Germinal center (tissue), 1 donor: ENCODE results near the gene OXSR1.
"Not testable (repeated sequence)": the region's sequence is repeated elsewhere in the genome, so short reads cannot be mapped to it uniquely, and the experiment has no call there.

ENCODE experiments used
- DNase-seq: peaks from one replicate; pipeline ENCODE4 v3.0.0; 2012; ENCODE audit warnings: mixed read lengths, low spot score

OXSR1 gene

DNA sequence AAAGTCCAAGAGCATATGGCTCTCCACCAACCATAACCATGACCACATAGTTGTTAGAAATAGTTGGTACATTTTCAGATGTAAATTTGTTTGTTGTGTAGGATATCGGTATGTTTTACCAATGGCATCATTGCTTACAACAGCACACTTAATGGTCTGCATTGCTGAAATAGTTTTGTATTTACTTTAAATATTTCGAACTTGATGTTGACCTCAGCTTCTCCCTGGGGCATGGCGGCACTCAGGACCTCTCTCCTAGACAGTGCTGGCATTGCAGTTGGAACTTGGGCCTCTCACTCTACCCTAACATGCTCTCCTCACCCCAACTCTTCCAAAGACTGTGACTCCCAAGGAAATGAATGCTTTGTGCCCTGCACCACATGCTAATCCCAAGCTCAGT lies 105.3 kb downstream of the OXSR1 start:
- no peak for DNase-seq

DNA sequence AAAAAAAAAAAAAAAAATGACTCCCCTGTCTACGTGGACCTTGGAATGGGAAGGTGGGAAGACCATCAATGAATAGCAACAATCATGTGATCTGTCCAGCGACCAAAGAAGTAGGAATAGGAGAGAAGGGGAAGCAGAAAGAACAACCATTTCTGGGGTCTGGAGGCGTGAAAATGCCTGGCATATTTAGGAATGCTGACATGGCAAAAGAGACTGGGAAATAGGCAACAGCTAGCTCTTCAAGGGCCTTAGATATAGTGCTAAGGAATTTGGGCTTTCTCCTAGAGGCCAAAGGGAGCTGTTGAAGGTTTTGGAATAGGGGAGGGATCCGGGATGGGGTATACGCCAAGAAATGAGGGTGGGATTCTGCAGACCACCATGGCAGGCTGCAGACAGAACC lies 106.2 kb downstream of the OXSR1 start:
- no peak for DNase-seq

DNA sequence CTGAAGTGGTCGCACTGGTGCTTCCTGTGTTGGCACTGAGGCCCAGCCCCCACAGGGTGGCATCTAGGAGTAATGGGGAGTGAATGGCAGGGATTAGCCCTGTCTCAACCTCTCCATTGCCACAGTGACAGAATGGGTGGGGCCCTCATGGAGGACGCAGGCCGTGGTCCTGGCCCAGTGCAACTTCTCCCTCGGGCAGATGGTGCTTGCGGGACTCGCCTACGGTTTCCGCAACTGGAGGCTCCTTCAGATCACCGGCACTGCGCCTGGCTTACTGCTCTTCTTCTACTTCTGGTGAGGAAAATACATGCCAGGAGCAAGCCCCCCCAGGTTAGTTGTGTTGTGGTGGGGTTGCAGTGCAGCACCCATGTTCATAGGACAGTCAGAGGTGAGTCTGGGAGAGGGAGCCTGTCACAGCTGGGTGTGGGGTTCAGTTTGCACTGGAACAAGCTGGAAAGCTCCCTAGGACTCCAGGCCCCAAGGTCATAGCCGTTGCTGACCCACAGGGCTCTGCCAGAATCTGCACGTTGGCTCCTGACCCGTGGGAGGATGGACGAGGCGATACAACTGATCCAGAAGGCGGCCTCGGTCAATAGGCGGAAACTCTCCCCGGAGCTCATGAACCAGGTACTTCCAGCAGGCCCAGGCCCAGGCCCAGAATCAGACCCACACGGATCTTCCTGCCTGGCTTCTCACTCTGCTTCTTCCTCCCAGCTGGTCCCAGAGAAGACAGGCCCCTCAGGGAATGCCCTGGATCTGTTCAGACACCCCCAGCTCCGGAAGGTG lies 109.7 kb downstream of the OXSR1 start:
- no peak for DNase-seq

DNA sequence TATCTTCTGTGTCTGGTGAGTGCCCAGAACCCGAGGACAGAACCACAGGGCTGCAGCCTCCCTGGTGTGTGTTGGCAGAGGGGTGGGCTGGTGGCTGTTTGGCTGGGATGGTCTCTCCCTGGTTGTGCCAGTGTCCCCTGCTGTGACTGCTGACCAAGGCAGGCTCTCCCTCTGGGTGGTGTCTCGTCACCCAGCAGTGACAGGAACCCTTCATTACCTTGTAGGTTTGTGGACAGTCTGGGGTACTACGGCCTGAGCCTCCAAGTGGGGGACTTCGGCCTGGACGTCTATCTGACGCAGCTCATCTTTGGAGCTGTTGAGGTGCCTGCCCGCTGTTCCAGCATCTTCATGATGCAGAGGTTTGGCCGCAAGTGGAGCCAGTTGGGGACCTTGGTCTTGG lies 110.3 kb downstream of the OXSR1 start:
- no peak for DNase-seq

DNA sequence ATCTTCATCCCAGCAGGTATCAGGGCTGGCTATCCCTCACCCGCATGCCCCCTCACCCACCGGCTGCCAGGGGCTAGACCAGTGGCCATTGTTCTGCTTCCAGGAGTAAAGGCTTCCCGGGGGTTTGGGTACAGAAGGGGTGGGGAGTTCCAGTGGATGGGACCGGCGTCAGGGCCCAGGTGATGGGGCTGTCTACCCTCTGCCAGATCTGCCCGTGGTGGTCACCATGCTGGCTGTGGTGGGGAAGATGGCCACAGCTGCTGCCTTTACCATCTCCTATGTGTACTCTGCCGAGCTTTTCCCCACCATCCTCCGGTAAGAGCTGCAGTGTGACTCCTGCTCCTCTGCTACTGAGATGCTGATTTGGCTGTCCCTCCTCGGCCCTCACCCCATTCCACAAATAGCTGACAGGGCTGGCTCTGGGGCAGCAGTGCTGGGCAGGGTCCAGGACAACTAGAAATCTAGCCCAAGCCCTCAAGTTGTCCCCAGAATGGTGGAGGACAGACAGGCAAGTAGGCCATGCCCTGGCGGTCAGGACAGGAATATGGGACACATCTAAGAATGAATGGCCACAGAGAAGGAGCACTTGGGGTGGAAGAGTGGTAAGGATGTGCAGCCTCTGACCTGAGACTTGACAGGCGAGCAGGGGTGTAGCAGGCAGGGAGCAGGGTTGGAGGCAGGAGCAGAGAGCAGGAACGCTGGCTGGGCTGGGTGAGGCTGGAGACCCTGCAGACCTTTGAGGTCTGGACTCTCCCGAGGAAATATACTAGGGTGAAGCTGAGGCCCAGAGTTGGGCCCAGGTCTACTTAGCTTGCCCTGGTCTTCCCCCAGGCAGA lies 111.0 kb downstream of the OXSR1 start:
- no peak for DNase-seq

DNA sequence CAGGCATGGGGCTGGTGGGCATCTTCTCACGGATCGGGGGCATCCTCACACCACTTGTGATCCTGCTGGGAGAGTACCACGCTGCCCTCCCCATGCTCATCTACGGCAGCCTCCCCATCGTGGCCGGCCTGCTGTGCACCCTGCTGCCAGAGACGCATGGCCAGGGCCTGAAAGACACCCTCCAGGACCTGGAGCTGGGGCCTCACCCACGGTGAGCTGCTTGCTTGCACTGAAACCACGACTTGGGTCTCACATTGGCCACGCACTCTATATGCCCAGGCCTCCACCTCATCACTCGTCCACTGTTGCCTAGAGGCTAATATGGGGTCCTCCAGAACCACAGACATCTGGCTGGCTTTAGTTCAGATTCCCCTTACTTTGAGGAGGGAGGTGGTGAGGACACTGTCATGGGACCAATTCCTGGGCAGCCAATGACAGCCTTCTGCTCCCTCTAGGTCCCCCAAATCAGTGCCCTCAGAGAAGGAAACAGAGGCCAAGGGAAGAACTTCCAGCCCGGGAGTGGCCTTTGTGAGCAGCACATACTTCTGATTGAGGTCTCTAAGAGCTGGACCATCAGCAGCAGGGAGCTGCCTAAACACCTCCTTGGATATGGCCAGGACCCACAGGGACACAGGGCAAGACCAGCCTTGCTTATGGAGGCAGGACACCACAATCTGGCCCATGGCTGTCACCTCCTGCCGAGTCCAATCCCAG lies 111.7 kb downstream of the OXSR1 start:
- DNase-seq, result no peak

DNA sequence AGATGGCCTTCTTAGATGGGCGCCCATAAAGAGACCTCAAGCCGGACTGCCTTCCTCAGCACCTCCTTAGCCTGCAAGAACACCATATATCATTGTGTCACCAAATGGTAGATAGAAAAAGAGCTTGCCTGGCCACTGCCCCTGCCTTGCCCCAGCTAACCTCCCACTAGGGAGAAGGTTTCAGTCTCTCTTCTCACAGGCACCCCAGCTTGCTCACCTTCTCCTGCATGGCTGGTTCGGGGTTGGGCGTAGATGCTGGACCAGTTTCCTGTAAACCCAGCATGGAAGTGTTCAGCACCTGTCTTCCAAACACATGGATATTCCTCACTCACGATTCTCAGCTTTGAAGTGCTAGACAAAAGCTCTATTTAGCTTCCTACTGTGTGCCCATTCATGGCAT lies 113.5 kb downstream of the OXSR1 start:
- no peak for DNase-seq

DNA sequence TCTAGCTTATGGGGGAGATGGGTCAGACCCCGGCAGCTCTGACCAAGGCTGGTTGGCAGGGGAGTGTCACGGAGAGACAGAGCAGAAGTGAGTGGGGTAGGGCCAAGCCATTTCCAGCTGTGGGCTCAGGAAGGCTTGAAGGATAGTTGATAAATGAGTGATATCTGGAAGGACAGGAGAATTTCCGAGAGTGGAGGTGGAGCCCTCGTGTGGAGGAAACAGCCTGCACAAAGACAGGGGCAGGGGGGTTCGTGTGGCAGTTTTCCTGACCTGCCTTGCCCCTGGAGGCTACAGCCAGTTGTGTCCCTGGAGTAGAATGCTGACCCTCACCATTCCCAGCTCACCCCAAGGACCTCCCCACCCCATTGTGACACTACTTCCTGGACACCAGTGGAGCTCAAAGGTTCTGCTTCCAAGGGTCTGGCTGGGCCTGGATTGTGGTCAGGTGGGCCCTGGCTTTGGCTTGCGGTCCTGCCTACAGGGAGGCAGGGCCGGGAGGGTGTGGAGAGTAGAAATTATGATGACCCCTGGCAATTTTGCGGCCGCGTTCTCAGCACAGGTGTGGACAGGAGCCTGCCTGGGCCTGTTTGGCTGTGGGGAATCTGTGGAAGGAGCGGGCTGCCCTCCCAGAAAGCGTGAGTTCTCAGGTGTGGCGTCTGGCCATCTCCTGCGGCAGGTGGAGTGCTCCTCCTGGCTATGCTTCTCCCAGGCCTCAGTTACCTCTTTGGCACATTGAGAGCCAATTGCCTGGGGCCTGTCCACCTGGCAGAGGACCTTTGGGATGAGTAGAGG lies 116.8 kb downstream of the OXSR1 start, which contains the start of gene SLC22A14:
Gene SLC22A14, plus strand, starts transcription at position 400 of the 792 bp plus-strand sequence. CDS start 23,733 bp downstream, outside the sequence.
- no peak for DNase-seq

DNA sequence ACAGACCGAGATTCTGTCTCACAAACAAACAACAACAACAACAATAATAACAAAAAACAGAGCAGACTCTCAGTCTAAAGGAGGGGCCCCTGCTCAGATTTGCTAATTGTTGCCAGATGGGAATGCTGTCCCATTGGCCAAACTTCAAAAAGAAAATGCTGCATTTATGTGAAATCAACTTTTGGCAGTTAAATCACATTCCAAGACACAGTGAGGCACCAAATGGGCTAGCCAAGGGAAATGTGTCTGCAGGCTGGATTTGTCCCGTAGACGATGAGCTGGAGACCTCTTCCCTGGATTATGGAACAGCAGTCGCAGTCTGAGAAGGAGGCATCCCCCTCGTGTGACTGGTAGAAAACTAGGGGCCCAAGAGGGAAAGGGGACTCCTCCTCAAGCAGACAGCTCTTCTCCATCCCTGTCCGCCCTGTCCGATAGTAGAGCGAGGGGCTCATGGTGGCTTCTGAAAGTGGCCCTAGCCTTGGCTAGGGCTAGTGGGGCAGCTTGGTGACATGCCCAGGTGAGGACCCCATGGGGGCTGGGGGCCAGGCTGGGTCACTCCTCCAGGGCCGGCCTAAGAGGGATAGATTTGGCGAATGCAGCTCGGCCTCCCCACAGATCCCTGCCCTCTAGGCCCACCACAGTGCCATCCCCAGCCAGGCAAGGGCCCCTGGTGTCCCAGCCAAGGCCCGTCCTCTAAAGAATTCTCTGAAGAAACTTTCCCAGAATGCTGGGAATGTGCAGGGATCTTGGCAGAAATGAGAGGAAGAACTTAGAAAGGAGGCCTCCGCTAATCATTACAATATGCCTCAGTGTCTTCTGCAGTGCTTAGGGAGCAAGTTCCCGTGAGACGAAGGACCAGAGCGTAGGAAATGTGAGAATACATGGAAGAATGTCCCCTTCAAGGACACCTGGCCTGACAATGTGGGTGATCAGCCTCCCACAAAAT lies 118.7 kb downstream of the OXSR1 start:
- no peak for DNase-seq

DNA sequence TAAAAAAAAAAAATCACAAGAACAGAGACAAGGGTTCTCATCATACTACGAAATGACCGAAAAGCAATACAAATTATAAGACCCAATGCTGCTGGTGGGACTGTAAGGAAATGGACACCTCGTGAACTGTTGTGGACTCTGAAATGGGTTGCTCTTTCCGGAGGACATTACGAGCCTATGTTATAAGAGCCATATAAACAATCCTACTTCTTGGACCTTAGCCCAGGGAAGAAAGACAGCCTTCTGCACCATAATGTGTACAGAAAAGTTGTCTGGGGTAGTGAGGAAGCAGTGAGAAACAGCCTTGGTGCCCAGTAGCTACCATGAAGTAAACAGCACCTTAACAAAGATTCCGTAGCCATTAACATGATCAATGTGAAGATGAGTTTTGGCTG lies 119.4 kb downstream of the OXSR1 start:
- DNase-seq, result no peak

DNA sequence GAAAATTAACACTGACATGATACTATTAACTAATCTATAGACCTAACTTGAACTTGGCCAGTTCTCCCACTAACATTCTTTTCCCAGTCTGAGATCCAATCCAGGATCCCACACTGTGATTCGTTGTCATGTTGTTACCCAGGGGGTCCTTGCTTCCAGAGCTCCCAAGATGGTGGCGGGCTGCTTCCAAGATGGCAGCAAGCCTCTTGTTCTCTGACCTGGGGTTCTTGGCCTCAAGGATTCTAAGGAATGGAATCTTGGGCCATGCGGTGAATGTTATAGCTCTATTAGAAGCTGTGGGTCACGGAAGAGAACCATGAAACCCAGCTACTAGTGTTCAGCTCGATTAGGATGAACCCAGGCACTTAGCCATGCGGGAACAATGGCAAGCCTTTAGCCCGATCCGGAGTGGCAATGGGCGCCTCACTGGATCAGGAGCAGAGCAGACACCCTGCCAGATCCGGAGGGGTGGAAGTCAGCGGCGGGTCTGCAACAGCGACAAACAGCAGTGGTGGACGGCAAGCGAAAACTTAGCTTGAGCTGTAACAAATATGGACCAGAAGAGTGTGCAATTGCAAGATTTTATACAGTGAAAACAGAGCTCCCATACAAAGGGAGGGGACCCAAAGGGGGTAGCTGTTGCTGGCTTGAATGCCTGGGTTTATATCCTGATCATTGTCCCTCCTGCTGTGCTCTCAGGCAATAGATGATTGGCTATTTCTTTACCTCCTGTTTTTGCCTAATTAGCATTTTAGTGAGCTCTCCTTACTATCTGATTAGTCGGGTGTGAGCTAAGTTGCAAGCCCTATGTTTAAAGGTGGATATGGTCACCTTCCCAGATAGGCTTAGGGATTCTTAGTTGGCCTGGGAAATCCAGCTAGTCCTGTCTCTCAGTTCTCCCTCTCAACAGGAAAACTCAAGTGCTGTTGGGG lies 124.2 kb downstream of the OXSR1 start:
- DNase-seq, result not testable (repeated sequence)

DNA sequence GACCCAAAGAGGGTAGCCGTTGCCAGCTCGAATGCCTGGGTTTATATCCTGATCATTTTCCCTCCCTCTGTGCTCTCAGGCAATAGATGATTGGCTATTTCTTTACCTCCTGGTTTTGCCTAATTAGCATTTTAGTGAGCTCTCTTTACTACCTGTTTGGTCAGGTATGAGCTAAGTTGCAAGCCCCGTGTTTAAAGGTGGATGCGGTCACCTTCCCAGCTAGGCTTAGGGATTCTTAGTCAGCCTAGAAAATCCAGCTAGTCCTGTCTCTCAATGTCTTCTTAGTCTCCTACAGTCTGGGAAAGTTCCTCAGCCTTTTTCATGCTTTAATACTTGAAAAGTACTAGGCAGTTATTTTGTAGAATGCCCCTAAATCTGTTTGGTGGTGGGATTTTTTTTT lies 131.7 kb downstream of the OXSR1 start:
- not testable (repeated sequence) for DNase-seq

DNA sequence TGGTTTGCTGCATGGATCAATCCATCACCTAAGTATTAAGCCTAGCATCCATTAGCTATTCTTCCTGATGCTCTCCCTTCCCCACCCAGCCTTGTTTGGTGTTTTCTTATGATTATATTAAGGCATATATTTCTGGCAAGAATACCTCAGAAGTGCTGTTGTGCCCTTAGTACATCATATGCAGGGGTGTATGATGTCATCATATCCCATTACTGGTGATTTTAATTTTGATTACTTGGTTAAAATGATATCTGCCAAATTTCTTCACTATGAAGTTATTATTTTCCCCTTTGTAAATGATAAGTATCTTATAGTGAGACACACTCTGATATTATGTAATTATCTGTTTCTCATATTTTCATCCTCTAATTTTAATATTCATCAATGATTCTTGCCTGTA lies 132.2 kb downstream of the OXSR1 start:
- no peak for DNase-seq

DNA sequence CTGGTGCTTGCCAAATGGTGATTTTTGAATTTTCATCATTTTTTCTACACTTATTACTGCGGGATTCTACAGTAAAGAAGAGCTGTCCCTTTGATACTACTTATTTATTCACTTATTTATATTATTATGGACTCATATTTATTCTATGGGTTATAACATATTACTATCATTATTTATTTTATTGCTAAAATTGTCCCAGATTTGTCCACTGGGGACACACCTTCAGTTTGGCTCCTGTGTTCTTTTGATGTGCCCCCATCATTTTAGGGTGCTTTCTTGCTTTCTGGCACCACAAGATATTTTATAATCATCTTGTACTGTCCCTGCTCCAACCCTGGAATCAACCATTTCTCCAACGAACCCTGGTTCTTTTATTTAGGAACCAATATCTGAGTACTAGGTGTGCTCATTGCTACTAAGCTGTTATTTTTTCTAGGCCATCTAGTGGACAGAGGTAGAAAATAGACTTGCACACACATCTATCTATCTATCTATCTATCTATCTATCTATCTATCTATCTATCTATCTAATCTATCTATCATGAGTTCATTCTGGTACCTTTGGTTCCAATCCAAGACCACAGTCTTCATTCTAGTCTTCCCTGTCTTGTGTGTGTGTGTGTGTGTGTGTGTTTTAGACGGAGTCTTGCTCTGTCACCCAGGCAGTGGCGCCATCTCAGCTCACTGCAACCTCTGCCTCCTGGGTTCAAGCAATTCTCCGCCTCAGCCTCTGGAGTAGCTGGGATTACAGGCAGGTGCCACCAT lies 132.8 kb downstream of the OXSR1 start:
- no peak for DNase-seq
